CMK (cell line): ENCODE data around the gene WFDC8.

Experiments used
- DNase-seq: peaks from one replicate; pipeline ENCODE4 v3.0.0-alpha.2; 2010; ENCODE audit warnings: low read depth

The WFDC8 gene

DNA sequence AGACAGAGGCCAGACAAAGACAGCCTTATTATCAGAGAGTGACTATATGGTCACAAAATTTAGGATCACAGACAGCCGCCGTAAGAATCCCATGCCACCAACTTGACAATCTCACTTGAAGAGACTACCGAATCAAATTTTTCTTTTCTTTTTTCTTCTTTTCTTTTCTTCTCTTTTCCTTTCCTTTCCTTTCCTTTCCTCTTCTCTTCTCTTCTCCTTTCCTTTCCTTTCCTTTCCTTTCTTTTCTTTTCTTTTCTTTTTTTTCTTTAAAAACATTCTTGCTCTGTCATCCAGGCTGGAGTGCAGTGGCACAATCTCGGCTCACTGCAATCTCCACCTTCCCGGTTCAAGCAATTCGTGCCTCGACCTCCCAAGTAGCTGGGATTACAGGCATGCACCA is 30.7 kb downstream of the WFDC8 start:
- DNase-seq: no peak

GRCh38 chr20:45547206-45547770 is 31.8 kb downstream of the WFDC8 start, which contains the start of gene EPPIN:
EPPIN (minus strand) TSS chr20:45547401; CDS start chr20:45547357, 44 bp downstream.
- no peak for DNase-seq

DNA sequence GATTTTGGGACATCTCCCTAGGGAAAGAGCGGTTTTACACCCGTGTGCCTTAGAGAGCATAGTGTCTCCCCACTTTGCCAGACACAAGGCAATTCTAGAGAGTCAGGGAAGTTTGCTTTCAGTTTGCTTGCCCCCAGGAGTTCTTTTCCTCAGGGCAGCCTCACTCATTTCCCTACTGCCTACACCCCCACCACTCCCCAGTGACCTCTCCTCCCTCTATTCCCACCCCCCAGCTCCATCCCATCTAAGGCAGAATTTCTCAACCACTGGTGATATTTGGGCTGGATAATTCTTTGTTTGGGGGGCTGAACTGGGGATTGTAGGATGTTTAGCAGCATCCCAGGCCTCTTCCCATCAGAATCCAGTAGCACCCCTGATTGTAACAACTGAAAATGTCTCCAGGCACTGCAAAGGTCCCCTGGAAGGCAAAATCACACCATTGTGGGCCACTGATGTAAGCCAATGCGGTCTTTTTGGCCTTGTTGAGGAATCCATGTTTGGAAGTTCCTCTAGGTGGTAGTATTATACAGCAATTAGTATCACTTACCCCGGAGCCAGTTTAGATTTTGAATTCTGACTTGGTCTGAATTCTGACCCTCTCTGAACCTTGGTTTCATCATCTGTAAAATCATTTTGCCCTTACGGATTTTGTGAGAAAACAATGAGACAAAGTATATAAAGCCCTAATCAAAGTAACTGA is 33.2 kb downstream of the WFDC8 start:
- no peak for DNase-seq

DNA sequence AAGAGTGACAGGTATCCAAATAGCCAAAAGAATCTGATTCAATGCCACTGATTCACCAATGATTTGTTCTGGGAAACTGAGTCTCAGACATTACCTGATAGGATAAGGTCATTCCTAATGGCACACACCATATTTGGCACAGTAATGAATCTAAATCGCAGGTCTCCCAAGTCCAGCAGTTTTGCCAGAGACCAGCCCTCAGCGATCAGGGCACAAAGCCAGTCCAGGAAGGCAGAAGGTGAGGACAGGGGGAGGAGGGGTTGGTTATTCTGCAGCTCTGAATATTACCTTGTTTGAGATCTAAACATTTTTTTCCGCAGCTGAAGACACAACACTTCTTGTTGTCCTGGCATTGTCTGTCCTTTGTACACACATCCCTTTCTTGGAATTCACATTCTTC is 33.7 kb downstream of the WFDC8 start:
- no peak for DNase-seq

- no peak for DNase-seq
Measured at GRCh38 chr20:45539382-45539781, 39.7 kb downstream of the WFDC8 start, which contains the start of gene WFDC6. WFDC6 (minus strand) TSS chr20:45539482; CDS start chr20:45539407, 75 bp downstream.

DNA sequence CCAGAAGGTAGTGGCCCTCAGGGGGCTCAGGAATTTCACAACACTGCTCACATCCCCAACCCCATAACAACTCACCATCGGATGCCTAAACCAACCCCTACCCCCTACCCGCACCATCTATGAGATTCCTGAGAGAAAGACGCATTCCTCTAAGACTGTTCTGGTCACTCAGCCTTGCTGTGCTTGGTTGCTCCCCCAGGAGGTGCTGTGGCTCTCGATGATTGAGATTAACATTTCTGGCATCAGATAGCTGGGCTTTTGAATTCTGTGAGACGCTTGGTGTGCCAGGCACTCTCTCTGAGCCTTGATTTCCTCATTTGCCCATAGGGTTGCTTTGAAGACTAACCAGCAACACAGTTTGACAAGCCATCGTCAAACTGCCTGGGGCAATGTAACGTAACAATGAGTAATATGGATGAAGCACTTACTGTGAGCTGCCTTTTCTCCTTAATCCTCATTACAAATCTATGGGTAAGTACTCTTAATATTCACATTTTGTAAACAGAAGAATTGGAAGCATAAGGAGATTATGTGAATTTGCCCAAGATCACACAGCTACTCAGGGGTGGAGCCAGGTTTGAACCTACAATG is 40.8 kb downstream of the WFDC8 start:
- DNase-seq: no peak

DNA sequence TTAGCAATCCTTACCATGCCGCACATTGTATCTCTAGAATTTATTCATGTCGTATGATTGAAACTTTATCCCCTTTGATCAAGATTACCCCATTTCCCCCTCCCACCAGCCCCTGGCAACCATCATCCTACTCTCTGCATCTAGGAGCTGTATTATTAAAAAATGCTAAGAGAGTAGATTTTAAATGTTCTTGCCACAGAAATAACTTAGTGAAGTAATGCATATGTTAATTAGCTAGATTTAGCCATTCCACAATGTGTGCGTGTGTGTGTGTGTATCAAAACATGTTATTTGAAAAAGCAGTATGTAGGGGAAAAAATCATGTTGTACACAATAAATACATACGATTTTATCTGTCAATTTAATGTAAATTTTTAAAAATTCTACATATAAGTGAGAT is 51.8 kb downstream of the WFDC8 start:
- DNase-seq: no peak

DNA sequence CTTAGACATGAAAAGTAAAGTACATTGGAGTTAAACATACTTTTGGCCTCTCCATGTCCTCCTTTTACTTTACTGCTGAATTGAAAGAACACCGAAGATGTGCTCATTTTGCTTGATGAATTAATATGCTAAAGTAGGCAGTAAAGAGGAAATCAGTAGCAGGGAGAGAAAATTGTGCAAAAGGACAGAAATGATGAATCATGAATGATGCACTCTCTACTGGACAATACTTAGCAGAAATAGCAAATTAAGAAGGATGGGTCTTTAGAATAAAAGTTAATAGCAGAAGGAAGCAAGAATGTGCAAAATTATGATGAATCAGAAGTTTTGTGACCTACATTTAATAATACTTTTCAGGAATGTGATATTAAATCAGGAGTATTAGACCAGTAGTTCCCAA is 55.3 kb downstream of the WFDC8 start:
- DNase-seq: no peak

GRCh38 chr20:45518282-45518681 is 60.8 kb downstream of the WFDC8 start:
- no peak for DNase-seq

GRCh38 chr20:45515147-45515913 is 63.8 kb downstream of the WFDC8 start, which contains the start of gene SPINT3:
SPINT3 (minus strand) TSS chr20:45515622; CDS start chr20:45515608, 14 bp downstream.
- no peak for DNase-seq

GRCh38 chr20:45510242-45510862 is 68.7 kb downstream of the WFDC8 start:
- DNase-seq: no peak

DNA sequence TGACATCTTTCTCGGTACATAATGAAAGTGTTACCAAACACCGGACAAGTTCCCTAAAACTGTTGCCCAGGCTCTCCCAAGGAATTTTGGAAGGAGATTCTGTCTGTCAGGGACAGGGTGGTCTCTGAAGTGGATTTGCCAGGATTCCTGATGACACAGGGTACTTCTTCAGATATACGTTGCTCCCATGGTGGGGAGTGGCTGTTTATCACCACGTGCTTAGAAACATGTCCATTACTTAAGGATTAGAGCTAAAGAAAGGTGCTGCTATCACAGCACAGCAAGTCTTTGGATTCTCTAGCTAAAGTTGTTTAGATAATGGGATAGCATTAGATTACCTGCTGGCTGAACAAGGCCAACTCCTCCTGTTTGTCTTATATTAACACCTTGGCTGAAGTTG is 70.0 kb downstream of the WFDC8 start:
- no peak for DNase-seq

GRCh38 chr20:45508068-45508886 is 70.8 kb downstream of the WFDC8 start:
- DNase-seq: no peak

GRCh38 chr20:45507011-45507820 is 71.9 kb downstream of the WFDC8 start:
- DNase-seq: no peak

DNA sequence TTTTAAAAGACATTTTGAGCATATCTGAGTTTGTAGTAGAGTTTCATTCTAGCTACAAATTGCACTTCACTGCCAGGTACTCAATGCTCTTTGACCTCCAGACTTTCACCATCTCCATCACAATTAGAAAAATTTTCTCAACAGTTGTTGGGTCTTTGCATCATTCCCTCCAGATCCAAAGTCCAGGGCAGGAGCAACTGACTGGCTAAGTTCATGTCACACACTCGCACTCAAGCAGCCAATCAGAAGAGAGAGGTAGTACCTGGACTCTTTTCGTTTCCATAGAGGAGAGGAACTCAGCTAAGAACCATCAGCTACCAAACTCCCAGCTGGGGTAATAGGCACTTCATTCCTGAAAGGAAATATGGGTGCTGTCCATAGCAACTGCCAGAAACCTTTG is 72.7 kb downstream of the WFDC8 start:
- no peak for DNase-seq

DNA sequence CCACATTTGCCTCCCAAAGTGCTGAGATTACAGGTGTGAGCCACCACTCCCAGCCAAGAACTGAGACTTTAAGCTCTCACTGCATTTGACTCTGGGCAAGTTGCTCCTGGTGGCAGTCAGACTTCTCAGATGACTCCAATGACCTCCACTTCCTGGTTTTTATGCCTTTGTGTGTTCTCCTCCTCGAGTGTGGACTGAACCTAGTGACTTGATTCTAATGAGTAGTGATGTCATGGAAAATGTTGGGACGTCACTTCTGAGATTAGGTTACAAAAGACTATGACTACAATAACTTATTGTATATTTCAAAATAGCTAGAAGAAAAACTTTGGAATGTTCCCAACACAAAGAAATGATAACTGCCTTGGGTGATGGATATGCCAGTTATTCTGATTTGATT is 75.7 kb downstream of the WFDC8 start:
- no peak for DNase-seq

DNA sequence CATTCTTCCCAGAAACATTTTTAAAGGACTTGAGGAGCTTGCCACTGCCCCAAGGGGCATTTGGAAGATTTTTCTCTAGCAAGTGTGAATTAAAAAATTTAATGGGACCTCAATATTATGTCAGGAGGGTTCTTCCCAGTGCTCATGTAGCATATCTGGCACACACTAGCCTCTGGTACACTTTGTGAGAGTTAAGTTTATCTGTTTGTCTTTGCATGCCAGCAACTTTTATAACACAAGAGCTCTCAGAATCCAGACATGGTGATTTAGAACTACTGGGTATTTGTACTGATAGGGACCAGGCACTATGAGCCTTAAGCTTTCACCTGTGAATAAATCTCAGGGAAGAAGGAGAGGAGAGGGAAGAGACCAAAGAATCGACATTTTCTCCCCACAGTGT is 76.5 kb downstream of the WFDC8 start:
- DNase-seq: no peak
